ENCODE data around the gene KIF26A.

Gene KIF26A

DNA sequence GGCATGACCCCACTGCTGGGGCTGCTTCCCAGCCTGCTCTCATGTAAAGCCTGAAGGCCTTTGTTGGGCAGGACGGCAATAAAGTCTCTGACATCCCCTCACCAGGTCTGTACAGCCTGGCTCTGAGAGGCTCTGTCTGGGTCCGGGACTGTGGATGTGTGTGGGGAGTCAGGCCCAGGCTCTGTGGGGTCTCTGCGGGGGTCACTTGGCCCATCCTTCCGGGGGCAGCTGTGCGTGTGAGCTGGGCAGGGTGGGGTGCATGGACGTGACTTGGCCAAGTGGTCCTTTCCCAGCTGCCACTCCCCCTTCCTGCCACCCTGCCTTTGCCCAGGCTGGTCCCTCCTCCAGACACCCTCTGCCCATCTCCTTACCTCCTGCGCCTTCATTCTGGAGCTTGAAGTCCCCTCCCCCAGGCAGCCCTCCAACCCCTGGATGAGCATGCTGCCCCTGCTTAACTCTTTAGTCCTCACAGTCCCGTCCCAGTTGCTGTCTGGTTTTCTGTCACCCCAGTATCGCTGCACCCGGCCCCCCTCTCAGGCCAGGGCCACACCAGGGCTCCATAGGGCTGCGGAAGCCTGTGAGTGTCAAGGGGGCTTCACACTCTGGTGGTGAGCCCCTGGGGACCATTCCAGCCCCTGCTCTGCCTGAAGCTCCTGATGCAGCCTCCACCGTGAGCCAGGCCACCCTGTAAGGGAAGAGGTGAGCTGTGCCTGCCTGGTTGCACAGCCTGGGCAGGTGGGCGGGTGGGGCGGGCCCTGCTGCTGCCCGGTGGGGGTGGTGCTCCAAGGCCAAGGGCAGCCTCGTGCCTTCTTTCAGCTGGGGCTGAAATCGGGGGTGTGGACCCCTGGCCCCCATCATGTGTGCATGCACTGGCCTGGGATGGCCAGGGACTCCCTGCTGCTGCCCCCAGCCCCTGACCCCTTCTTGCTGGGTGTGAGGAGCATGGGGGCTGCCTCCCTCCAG is 25.5 kb upstream of the KIF26A start:
- TF ChIP-seq, protein P1, sequence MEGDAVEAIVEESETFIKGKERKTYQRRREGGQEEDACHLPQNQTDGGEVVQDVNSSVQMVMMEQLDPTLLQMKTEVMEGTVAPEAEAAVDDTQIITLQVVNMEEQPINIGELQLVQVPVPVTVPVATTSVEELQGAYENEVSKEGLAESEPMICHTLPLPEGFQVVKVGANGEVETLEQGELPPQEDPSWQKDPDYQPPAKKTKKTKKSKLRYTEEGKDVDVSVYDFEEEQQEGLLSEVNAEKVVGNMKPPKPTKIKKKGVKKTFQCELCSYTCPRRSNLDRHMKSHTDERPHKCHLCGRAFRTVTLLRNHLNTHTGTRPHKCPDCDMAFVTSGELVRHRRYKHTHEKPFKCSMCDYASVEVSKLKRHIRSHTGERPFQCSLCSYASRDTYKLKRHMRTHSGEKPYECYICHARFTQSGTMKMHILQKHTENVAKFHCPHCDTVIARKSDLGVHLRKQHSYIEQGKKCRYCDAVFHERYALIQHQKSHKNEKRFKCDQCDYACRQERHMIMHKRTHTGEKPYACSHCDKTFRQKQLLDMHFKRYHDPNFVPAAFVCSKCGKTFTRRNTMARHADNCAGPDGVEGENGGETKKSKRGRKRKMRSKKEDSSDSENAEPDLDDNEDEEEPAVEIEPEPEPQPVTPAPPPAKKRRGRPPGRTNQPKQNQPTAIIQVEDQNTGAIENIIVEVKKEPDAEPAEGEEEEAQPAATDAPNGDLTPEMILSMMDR (IDR thresholded peaks at IDR 0.05; ENCODE audit: low read depth, low read length) = no peak
- TF ChIP-seq EZH2phosphoT487 (IDR thresholded peaks at IDR 0.05; ENCODE audit: low read depth) = no peak
- Histone ChIP-seq H3K9me3 (ENCODE audit: insufficient read depth, low read length) (no peaks in the 10 kb centered on the region), H3K4me1 (ENCODE audit: low read length) (no peaks in the 10 kb centered on the region), H3K4me2 (ENCODE audit: low read length) (no peak overlapping the region), H3K79me2 (ENCODE audit: low read length) (no peaks in the 10 kb centered on the region), H3K27me3 (ENCODE audit: low read depth, low read length) (no peaks in the 10 kb centered on the region), H3K9ac (ENCODE audit: low read length) (no peak overlapping the region), H3K27ac (ENCODE audit: low read length) (no peak overlapping the region), H3K36me3 (replicated peaks; ENCODE audit: low read depth, low read length) (no peaks in the 10 kb centered on the region), H4K20me1 (ENCODE audit: insufficient read depth, low read length) (no peaks in the 10 kb centered on the region), H2AFZ (ENCODE audit: low read depth, low read length) (no peak overlapping the region), H3K4me3 (ENCODE audit: low read length) (no peak overlapping the region)

DNA sequence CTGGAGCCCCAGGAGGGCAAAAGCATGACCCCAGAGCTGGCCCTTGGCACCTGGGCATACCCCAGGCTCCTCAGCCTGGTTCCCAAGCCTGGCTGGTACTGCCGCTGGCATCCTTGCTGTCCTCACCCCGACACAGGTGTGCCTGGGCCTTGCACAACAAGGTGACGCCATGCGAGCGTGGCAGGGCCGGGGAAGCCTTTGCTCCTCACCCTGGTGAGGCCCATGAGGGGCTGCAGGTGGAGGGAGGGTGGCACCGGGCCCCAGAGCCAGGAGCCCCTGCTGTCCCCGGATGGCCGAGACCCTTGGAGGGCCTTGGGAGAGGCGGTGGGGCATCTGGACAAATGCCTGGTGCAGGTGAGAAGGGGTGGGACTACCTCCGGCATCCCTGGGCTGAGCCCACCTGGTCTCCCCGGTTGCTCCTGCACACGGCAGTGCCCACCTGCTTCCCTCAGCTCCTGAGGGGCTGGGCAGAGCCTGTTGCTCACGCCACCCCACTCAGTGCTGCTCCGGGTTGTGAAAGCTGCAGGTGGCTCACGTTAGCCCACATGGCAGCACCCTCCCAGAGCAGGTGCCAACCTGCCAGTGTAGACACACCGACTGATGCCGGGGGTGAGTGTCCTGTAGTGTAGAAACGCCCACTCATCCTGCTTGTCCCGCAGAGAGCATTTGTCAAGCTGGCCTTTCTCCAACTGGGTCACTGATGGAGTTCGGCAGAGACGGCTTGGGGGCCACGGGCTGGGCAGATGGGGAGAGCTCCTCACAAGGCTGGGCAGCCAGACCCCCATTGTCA is 24.6 kb upstream of the KIF26A start:
- Histone ChIP-seq H3K9ac (ENCODE audit: low read length) (no peak overlapping the region), H4K20me1 (ENCODE audit: insufficient read depth, low read length) (no peaks in the 10 kb centered on the region), H3K36me3 (replicated peaks; ENCODE audit: low read depth, low read length) (no peaks in the 10 kb centered on the region), H3K9me3 (ENCODE audit: insufficient read depth, low read length) (no peaks in the 10 kb centered on the region), H3K4me3 (ENCODE audit: low read length) (no peak overlapping the region), H3K4me1 (ENCODE audit: low read length) (no peaks in the 10 kb centered on the region), H3K27ac (ENCODE audit: low read length) (no peak overlapping the region), H2AFZ (ENCODE audit: low read depth, low read length) (no peak overlapping the region), H3K27me3 (ENCODE audit: low read depth, low read length) (no peaks in the 10 kb centered on the region), H3K79me2 (ENCODE audit: low read length) (no peaks in the 10 kb centered on the region), H3K4me2 (ENCODE audit: low read length) (no peak overlapping the region)
- TF ChIP-seq, protein P1 (IDR thresholded peaks at IDR 0.05; ENCODE audit: low read depth, low read length) = no peak
- TF ChIP-seq EZH2phosphoT487 (IDR thresholded peaks at IDR 0.05; ENCODE audit: low read depth) = no peak

DNA sequence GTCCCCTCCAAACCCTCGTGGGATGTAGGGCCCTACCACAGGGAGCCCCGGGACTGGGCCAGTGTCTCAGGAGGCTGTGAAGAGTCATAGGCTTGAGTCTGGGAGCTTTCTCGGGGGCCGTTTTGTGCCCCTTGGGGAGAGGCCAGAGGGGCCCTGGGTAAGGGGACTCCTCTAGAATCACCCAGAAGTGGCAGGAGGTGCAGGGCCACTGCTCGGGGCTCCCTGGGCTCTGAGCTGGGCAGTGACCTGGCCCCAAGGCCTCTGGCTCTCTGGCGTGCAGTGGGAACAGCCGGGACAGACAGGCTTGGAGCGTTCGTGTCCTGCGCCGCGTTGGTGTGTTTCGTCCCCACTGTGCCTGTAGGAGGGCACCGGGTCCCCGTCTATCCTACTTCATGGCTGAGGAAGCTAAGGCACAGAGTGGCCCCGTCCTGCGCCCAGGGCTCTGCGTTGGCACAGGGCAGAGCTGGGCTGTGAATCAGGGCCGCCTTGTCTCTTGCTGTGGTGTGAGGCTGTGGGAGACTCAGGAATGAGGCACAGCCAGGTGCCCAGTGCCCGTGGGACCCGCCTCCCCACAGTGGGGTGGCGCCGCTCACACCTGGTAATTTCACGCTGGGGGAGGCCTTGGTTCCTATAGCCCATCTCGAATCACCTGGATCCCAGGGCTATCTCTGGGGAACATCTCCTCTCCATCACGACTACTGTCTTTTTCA is 23.8 kb upstream of the KIF26A start:
- TF ChIP-seq, protein P1 (IDR thresholded peaks at IDR 0.05; ENCODE audit: low read depth, low read length) = no peak
- TF ChIP-seq EZH2phosphoT487 (IDR thresholded peaks at IDR 0.05; ENCODE audit: low read depth) = no peak
- H3K36me3 ChIP-seq (replicated peaks; ENCODE audit: low read depth, low read length) = no peaks in the 10 kb centered on the region
- no peaks in the 10 kb centered on the region for H3K4me1 ChIP-seq (ENCODE audit: low read length)
- H3K79me2 ChIP-seq (ENCODE audit: low read length) = no peaks in the 10 kb centered on the region
- H3K9ac ChIP-seq (ENCODE audit: low read length) = no peak overlapping the region
- H3K9me3 ChIP-seq (ENCODE audit: insufficient read depth, low read length) = no peaks in the 10 kb centered on the region
- H4K20me1 ChIP-seq (ENCODE audit: insufficient read depth, low read length) = no peaks in the 10 kb centered on the region
- H3K27ac ChIP-seq (ENCODE audit: low read length) = no peak overlapping the region
- no peak overlapping the region for H3K4me3 ChIP-seq (ENCODE audit: low read length)
- no peak overlapping the region for H3K4me2 ChIP-seq (ENCODE audit: low read length)
- no peaks in the 10 kb centered on the region for H3K27me3 ChIP-seq (ENCODE audit: low read depth, low read length)
- no peak overlapping the region for H2AFZ ChIP-seq (ENCODE audit: low read depth, low read length)

Measured in OCI-LY3 (cell line).